HCT116 (cell line): Measurements from ENCODE around the gene PARP6. TPM values are rescaled to one million over a fixed set of nuclear protein-coding genes. Genes with fewer than 3 reads are reported as not detected.

Experiments
- ATAC-seq: fragments of 200-7000 bp; cut with Tn5 transposase; 2 replicates; pipeline ENCODE4 v1.9.1; 2020; ENCODE audit warnings: mild to moderate bottlenecking, moderate library complexity
- BruUV-seq: library from RNA; stranded (reverse); fragments of 400-500 nt; replicated peaks from 2 replicates; lab custom pipeline; 2021; lab: Mats Ljungman, UMichigan
- CTCF ChIA-PET: fragments of 300-600 bp; sonication (Branson Sonifier 250); formaldehyde crosslinking; loops from one replicate; lab custom pipeline; 2021; ENCODE audit warnings: antibody characterized with exemption; lab: Charles Lee
- POLR2A ChIA-PET: fragments of 300-600, 350-600 bp; sonication (Branson Sonifier 250); formaldehyde crosslinking; loops from one replicate; lab custom pipeline; 2021; ENCODE audit warnings: antibody characterized with exemption; lab: Charles Lee
- RAD21 ChIA-PET, 2 experiments: fragments of 300-600 bp; sonication (Branson Sonifier 250); formaldehyde crosslinking; loops; one replicate each; lab custom pipeline; 2023; ENCODE audit warnings: low total read pairs in 2 of 2; ENCODE audit not compliant: uncharacterized antibody in 2 of 2, unreplicated experiment in 2 of 2, low non-redundant PET in 1 of 2; lab: Charles Lee
- DNase-seq: peaks from one replicate; pipeline ENCODE4 v3.0.0-alpha.2; 2010; ENCODE audit warnings: low read depth, low spot score
- H2AFZ ChIP-seq: fragments of 200-600 bp; shearing (Covaris generic), sonication (generic); 2 replicates; pipeline ENCODE4 v1.6.1; 2017; ENCODE audit warnings: low read depth, mixed run types, mixed read lengths, antibody characterized with exemption, low read length; ENCODE audit not compliant: poor library complexity, severe bottlenecking
- H3K27ac ChIP-seq: 2 replicates; pipeline ENCODE4 v1.5.1; 2012; ENCODE audit warnings: low read depth, low read length
- H3K27me3 ChIP-seq: fragments of 200-600 bp; sonication (generic); 2 replicates; pipeline ENCODE4 v1.6.1; 2016; ENCODE audit warnings: mixed run types, low read length, mixed read lengths; ENCODE audit not compliant: insufficient read depth
- H3K36me3 ChIP-seq, 2 experiments: fragments of 200-500 bp in 1 of 2; fragments of 200-600 bp in 1 of 2; sonication (Bioruptor generic) in 1 of 2; sonication (generic) in 1 of 2; 2 replicates each; pipeline versions ENCODE4 v1.5.1 to v1.6.1; 2014 to 2016; ENCODE audit warnings: low read length in 2 of 2, inconsistent platforms in 1 of 2, mixed read lengths in 1 of 2, mixed run types in 1 of 2; ENCODE audit not compliant: insufficient read depth in 2 of 2, control insufficient read depth in 1 of 2
- H3K4me1 ChIP-seq, 2 experiments: fragments of 200-600 bp in 1 of 2; sonication (generic) in 1 of 2; 2 replicates each; pipeline versions ENCODE4 v1.5.1 to v1.6.1; 2012 to 2017; ENCODE audit warnings: low read length in 2 of 2, inconsistent platforms in 1 of 2, mild to moderate bottlenecking in 1 of 2, mixed read lengths in 1 of 2, mixed run types in 1 of 2, moderate library complexity in 1 of 2; ENCODE audit not compliant: insufficient read depth in 2 of 2, control insufficient read depth in 1 of 2
- H3K4me2 ChIP-seq: fragments of 200-600 bp; sonication (generic); 2 replicates; pipeline ENCODE4 v1.6.1; 2017; ENCODE audit warnings: mixed run types, low read length, mixed read lengths
- H3K4me3 ChIP-seq, 2 experiments: fragments of 200-600 bp in 1 of 2; sonication (generic) in 1 of 2; replicated peaks in 1 of 2; 2 replicates each; pipeline ENCODE4 v1.5.1; 2011 to 2016; ENCODE audit warnings: low read length in 2 of 2, control low read depth in 1 of 2, low read depth in 1 of 2, mild to moderate bottlenecking in 1 of 2, mixed read lengths in 1 of 2, mixed run types in 1 of 2
- H3K79me2 ChIP-seq: fragments of 200-600 bp; sonication (generic); 2 replicates; pipeline ENCODE4 v1.6.1; 2017; ENCODE audit warnings: mild to moderate bottlenecking, mixed run types, low read length, moderate library complexity, mixed read lengths; ENCODE audit not compliant: insufficient read depth
- H3K9ac ChIP-seq: fragments of 200-600 bp; sonication (generic); 2 replicates; pipeline ENCODE4 v1.6.1; 2016; ENCODE audit warnings: low read length, mixed read lengths
- H3K9me2 ChIP-seq: fragments of 200-600 bp; sonication (generic), shearing (Covaris generic); 2 replicates; pipeline ENCODE4 v1.6.1; 2017; ENCODE audit warnings: mixed run types, mild to moderate bottlenecking, moderate library complexity; ENCODE audit not compliant: insufficient read depth
- H3K9me3 ChIP-seq, 2 experiments: fragments of 200-500 bp in 1 of 2; fragments of 200-600 bp in 1 of 2; sonication (Bioruptor generic) in 1 of 2; sonication (generic) in 1 of 2; 2 replicates each; pipeline ENCODE4 v1.6.1; 2014 to 2017; ENCODE audit warnings: low read length in 2 of 2, mixed read lengths in 2 of 2, inconsistent platforms in 1 of 2, low read depth in 1 of 2, mild to moderate bottlenecking in 1 of 2, mixed run types in 1 of 2, moderate library complexity in 1 of 2; ENCODE audit not compliant: control insufficient read depth in 1 of 2, insufficient read depth in 1 of 2
- H4K20me1 ChIP-seq: fragments of 200-600 bp; sonication (generic), shearing (Covaris generic); 2 replicates; pipeline ENCODE4 v1.6.1; 2017; ENCODE audit warnings: mixed run types, mild to moderate bottlenecking, moderate library complexity; ENCODE audit not compliant: insufficient read depth
- CBX3 ChIP-seq: IDR thresholded peaks from 2 replicates; pipeline ENCODE4 v1.6.1; 2012; ENCODE audit warnings: low read depth
- CEBPB ChIP-seq: IDR thresholded peaks from 2 replicates; pipeline ENCODE4 v1.6.1; 2012; ENCODE audit warnings: low read depth
- EGR1 ChIP-seq: IDR thresholded peaks from 2 replicates; pipeline ENCODE4 v1.6.1; 2012; ENCODE audit warnings: low read depth
- EZH2 ChIP-seq: fragments of 200-600 bp; sonication (generic); IDR thresholded peaks from 2 replicates; pipeline ENCODE4 v1.6.1; 2017; ENCODE audit warnings: antibody characterized with exemption, mixed run types
- EZH2phosphoT487 ChIP-seq: fragments of 200-600 bp; IDR thresholded peaks from 2 replicates; pipeline ENCODE4 v1.6.1; 2018; ENCODE audit warnings: antibody characterized with exemption, borderline replicate concordance
- POLR2AphosphoS5 ChIP-seq: IDR thresholded peaks from 2 replicates; pipeline ENCODE4 v1.6.1; 2011; ENCODE audit warnings: mild to moderate bottlenecking, low read depth, low read length, moderate library complexity
- RAD21 ChIP-seq: IDR thresholded peaks from 2 replicates; pipeline ENCODE4 v1.6.1; 2012; ENCODE audit warnings: low read depth, mild to moderate bottlenecking
- REST ChIP-seq: IDR thresholded peaks from 2 replicates; pipeline ENCODE4 v1.6.1; 2012; ENCODE audit warnings: low read depth
- SP1 ChIP-seq: IDR thresholded peaks from 2 replicates; pipeline ENCODE4 v1.6.1; 2012; ENCODE audit warnings: low read depth
- YY1 ChIP-seq: IDR thresholded peaks from 2 replicates; pipeline ENCODE4 v1.6.1; 2011; ENCODE audit warnings: low read length, low read depth, moderate library complexity, mild to moderate bottlenecking; ENCODE audit not compliant: insufficient replicate concordance; ENCODE audit errors: extremely low read depth
- intact Hi-C: fragments of 100-400 bp; cut with micrococcal nuclease; formaldehyde crosslinking; loops from 2 replicates; pipeline ENCODE4 v1.10.0; 2022
- total RNA-seq: library from RNA; stranded (reverse); gene quantifications from one replicate; pipeline ENCODE4 v1.2.1, GENCODE V29; 2021; ENCODE audit not compliant: unreplicated experiment

PARP6 gene
- total RNA-seq, 1 experiment from 2014 or later = 67.9 TPM

DNA sequence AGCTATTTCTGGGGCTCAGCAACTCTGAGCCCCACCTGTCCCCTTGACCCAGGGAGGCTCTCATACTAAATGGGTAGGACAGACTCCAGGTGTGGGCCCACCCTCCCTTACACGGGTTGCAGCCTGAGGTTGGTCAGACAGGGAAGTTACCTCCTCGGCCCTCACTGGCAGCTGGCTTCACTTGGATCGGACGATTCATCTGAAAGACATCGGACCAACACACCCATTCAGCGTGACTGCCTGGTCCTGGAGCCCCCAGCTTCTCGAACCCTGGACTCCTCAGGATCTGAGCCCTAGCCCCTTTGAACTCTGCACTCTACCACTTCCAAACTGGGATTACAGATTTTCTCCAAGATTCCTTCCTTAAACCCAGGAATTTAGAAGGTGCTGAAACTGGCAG is 32.2 kb upstream of the PARP6 start:
- TF ChIP-seq CBX3 = no peak
- no peak for TF ChIP-seq SP1
- TF ChIP-seq CEBPB = no peak
- no peak for TF ChIP-seq POLR2AphosphoS5
- no peak for TF ChIP-seq REST
- no peak for TF ChIP-seq YY1
- no peak for TF ChIP-seq RAD21
- no peak for TF ChIP-seq EZH2phosphoT487
- TF ChIP-seq EGR1 = no peak
- no peak for TF ChIP-seq EZH2
- H3K4me1 ChIP-seq = peaks cover 0 to 4% of the 10 kb centered on the region in 2 experiments; a peak in 1 of 4 replicates
- ATAC-seq (no peak), DNase-seq (no peak)
- no peak overlapping the region for H3K9ac ChIP-seq
- H3K9me2 ChIP-seq = no peaks in the 10 kb centered on the region
- no peak overlapping the region for H3K27ac ChIP-seq
- intact Hi-C loops = no loop called here
- no peaks in the 10 kb centered on the region for H3K9me3 ChIP-seq
- RAD21 ChIA-PET = no interaction called here
- no peaks in the 10 kb centered on the region for H4K20me1 ChIP-seq
- CTCF ChIA-PET = no interaction called here
- POLR2A ChIA-PET = no interaction called here
- no peak overlapping the region for H3K4me3 ChIP-seq
- H2AFZ ChIP-seq = no peak overlapping the region
- H3K27me3 ChIP-seq = no peaks in the 10 kb centered on the region
- H3K4me2 ChIP-seq = no peak overlapping the region
- no TSS peak for BruUV-seq
- no peaks in the 10 kb centered on the region for H3K79me2 ChIP-seq
- H3K36me3 ChIP-seq = no peaks in the 10 kb centered on the region
